Fibroblast of lung (primary cell): ENCODE data around the gene RHEBL1. TPM values are rescaled to one million over a fixed set of nuclear protein-coding genes. Genes with fewer than 3 reads are reported as not detected.

Experiments
- DNase-seq, 2 donors: peaks; one replicate each; pipeline versions ENCODE4 v3.0.0 to v3.0.0-alpha.2; 2010; ENCODE audit warnings: low read depth in 2 of 2
- H2AFZ ChIP-seq: 2 replicates; pipeline ENCODE4 v1.5.1; 2012; ENCODE audit warnings: low read length, control low read depth, inconsistent platforms
- H3K27ac ChIP-seq: 2 replicates; pipeline ENCODE4 v1.5.1; 2011; ENCODE audit warnings: low read length, control low read depth; ENCODE audit not compliant: insufficient read depth
- H3K27me3 ChIP-seq: 2 replicates; pipeline ENCODE4 v1.5.1; 2011; ENCODE audit warnings: mild to moderate bottlenecking, low read length; ENCODE audit not compliant: control insufficient read depth, insufficient read depth
- H3K36me3 ChIP-seq: 2 replicates; pipeline ENCODE4 v1.5.1; 2011; ENCODE audit warnings: low read length; ENCODE audit not compliant: control insufficient read depth, insufficient read depth
- H3K4me1 ChIP-seq: 2 replicates; pipeline ENCODE4 v1.5.1; 2011; ENCODE audit warnings: low read length; ENCODE audit not compliant: control insufficient read depth, insufficient read depth; ENCODE audit errors: extremely low read depth
- H3K4me2 ChIP-seq: 2 replicates; pipeline ENCODE4 v1.5.1; 2011; ENCODE audit warnings: low read length, control low read depth; ENCODE audit not compliant: insufficient read depth; ENCODE audit errors: extremely low read depth
- H3K4me3 ChIP-seq, 4 experiments: fragments of 200-600 bp in 1 of 4; sonication (generic) in 1 of 4; replicated peaks in 1 of 4; 2 replicates each; pipeline ENCODE4 v1.5.1; 2011 to 2016; ENCODE audit warnings: low read length in 4 of 4, low read depth in 3 of 4, mild to moderate bottlenecking in 3 of 4, control low read depth in 2 of 4, inconsistent platforms in 1 of 4, mixed read lengths in 1 of 4; ENCODE audit not compliant: insufficient read depth in 1 of 4; ENCODE audit errors: control extremely low read depth in 1 of 4
- H3K79me2 ChIP-seq: 2 replicates; pipeline ENCODE4 v1.5.1; 2012; ENCODE audit warnings: mild to moderate bottlenecking, low read length, inconsistent platforms; ENCODE audit not compliant: control insufficient read depth, insufficient read depth
- H3K9ac ChIP-seq: 2 replicates; pipeline ENCODE4 v1.5.1; 2011; ENCODE audit warnings: mild to moderate bottlenecking, low read length, control low read depth; ENCODE audit not compliant: insufficient read depth
- H3K9me3 ChIP-seq: 2 replicates; pipeline ENCODE4 v1.5.1; 2012; ENCODE audit warnings: low read depth, low read length; ENCODE audit not compliant: control insufficient read depth, insufficient read depth
- H4K20me1 ChIP-seq: 2 replicates; pipeline ENCODE4 v1.5.1; 2011; ENCODE audit warnings: low read length; ENCODE audit not compliant: control insufficient read depth, insufficient read depth; ENCODE audit errors: extremely low read depth
- CTCF ChIP-seq, 2 donors: IDR thresholded peaks in 1 of 2; conservative IDR thresholded peaks in 1 of 2; 1 replicate in 1 of 2; 2 replicates in 1 of 2; pipeline ENCODE4 v1.5.1; 2011 to 2012; ENCODE audit warnings: low read length in 2 of 2, control low read depth in 1 of 2, inconsistent platforms in 1 of 2, low read depth in 1 of 2, mild to moderate bottlenecking in 1 of 2
- EZH2 ChIP-seq: IDR thresholded peaks from 2 replicates; pipeline ENCODE4 v1.5.1; 2012; ENCODE audit warnings: low read length, control low read depth, mild to moderate bottlenecking; ENCODE audit errors: missing control alignments
- polyA plus RNA-seq, 2 donors: library from polyadenylated mRNA; depleted of rRNA in 1 of 2; stranded (reverse) in 1 of 2; unstranded in 1 of 2; fragments of >200 nt; gene quantifications; 2 replicates each; pipeline ENCODE4 v1.2.1, GENCODE V29; 2011 to 2012; ENCODE audit warnings: missing spikeins in 1 of 2
- total RNA-seq: library from RNA; depleted of rRNA; stranded (reverse); fragments of >200 nt; gene quantifications from 2 replicates; pipeline ENCODE4 v1.2.1, GENCODE V29; 2014

The RHEBL1 gene
- total and polyA plus RNA-seq, 2 donors (not counting 1 experiment from before 2014, with no cell fraction given) = 0.33 to 0.41 TPM

DNA sequence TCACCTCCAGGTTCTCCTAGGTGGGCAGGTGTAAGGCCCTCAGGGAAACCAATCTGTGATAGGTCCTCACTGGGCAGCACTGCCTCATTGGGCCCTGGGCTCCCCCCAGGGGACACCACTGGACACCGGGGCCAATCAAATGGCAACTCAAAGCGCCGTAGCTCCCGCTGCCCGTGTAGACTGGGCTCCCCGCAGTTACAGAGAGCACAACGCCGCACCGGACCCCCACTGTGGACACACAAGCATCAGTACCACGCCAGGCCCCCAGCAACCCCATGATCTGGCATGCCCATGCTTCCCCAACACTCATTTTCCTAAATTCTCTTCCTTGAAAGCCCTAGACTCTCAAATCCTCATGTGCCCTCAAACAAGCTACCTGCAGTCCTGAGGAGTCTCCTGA is 15.3 kb downstream of the RHEBL1 start:
- Histone ChIP-seq H3K27ac (no peak overlapping the region), H3K36me3 (peaks cover 38% of the 10 kb centered on the region), H4K20me1 (peaks cover 8% of the 10 kb centered on the region), H3K4me3 (no peak overlapping the region), H3K9me3 (no peaks in the 10 kb centered on the region), H3K9ac (no peak overlapping the region), H3K4me1 (peaks cover 11% of the 10 kb centered on the region), H3K79me2 (peaks cover 66% of the 10 kb centered on the region), H3K4me2 (no peak overlapping the region), H2AFZ (no peak overlapping the region), H3K27me3 (no peaks in the 10 kb centered on the region)
- no peak for DNase-seq
- no peak for TF ChIP-seq CTCF (conservative IDR thresholded peaks at IDR 0.05 in 1 of 2, IDR thresholded peaks at IDR 0.05 in 1 of 2; ENCODE audit: low read depth in 1 of 2, low read length in 2 of 2)
- no peak for TF ChIP-seq EZH2

GRCh38 chr12:49054096-49054495 is 15.7 kb downstream of the RHEBL1 start:
- no peaks in the 10 kb centered on the region for H3K9me3 ChIP-seq
- TF ChIP-seq EZH2 = no peak
- no peak overlapping the region for H3K9ac ChIP-seq
- peaks cover 8% of the 10 kb centered on the region for H4K20me1 ChIP-seq
- H3K79me2 ChIP-seq = peaks cover 62% of the 10 kb centered on the region
- H3K36me3 ChIP-seq = peaks cover 40% of the 10 kb centered on the region
- no peak overlapping the region for H3K4me2 ChIP-seq
- no peak for DNase-seq
- no peak overlapping the region for H3K4me3 ChIP-seq
- no peak overlapping the region for H2AFZ ChIP-seq
- H3K27me3 ChIP-seq = no peaks in the 10 kb centered on the region
- H3K27ac ChIP-seq = no peak overlapping the region
- H3K4me1 ChIP-seq = peaks cover 11% of the 10 kb centered on the region

GRCh38 chr12:49052451-49053208 is 17.1 kb downstream of the RHEBL1 start:
- H3K79me2 ChIP-seq = peaks cover 47% of the 10 kb centered on the region
- H4K20me1 ChIP-seq = peaks cover 6% of the 10 kb centered on the region
- no peak overlapping the region for H3K27ac ChIP-seq

More at GRCh38 chr12:49052451-49053208, 17.1 kb downstream of the RHEBL1 start:
- Histone ChIP-seq H2AFZ (no peak overlapping the region), H3K27me3 (no peaks in the 10 kb centered on the region), H3K4me1 (peaks cover 9% of the 10 kb centered on the region), H3K36me3 (peaks cover 51% of the 10 kb centered on the region), H3K9me3 (no peaks in the 10 kb centered on the region), H3K9ac (no peak overlapping the region), H3K4me3 (no peak overlapping the region), H3K4me2 (no peak overlapping the region)
- DNase-seq = no peak
- TF ChIP-seq CTCF (conservative IDR thresholded peaks at IDR 0.05 in 1 of 2, IDR thresholded peaks at IDR 0.05 in 1 of 2; ENCODE audit: low read depth in 1 of 2, low read length in 2 of 2) (no peak), EZH2 (no peak)
